Head of caudate nucleus (tissue), 42 donors: ENCODE measurements around the gene RPS24.
A peak's percentile ranks its signal among the peaks of the same experiment; 100 is the strongest.
"Not testable (repeated sequence)": the region's sequence is repeated elsewhere in the genome, so short reads cannot be mapped to it uniquely, and the experiment has no call there.

Experiments
- DNase-seq, 42 donors: peaks; one replicate each; pipeline versions ENCODE4 v3.0.0 to v3.0.0-alpha.2; 2020 to 2021; ENCODE audit warnings: mixed read lengths in 7 of 42
- intact Hi-C: fragments of 100-400 bp; cut with DNase I; formaldehyde crosslinking; loops from one replicate; pipeline ENCODE4 v1.15.0; 2022

The RPS24 gene

DNA sequence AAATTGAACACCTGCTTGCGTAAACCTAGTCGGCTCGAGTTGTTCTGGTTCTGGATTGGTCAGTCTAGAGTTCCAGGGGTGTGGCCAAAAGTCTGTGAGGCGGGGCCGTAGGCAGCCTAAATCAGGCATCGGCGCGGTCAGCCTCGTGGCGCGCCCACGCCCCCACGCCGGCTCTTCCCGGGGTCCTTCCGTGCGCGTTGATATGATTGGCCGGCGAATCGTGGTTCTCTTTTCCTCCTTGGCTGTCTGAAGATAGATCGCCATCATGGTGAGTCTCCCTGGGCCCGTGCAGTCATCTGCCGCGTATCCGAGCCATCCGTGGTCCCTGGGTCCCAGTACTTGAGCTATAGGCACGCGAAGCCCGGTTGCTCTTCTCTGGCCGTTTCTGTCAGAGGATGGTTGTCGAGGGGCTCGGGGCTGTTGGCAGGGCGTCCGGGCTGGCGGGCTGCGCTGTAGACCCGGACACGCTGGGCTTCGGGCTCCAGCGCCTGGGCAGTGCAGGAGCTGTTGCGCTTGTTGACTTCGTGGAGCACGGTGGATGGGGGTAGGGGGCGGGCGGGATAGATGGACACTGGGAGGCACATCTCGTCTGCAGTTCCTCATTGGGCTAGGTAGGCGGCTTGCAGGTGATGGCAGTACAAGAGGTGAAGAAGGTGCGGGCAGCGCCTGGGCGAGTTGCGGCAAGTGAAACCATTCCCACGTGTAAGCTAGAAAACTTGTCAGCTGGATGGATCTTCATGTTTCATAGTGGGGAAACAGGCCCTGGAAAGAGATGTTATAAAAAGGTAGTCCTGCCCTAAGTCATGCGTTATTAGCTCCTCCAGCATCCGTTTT, at the start of gene RPS24:
TSS of gene RPS24 (plus strand) at position 227 of the 834 bp plus-strand sequence. CDS start at position 266, 39 bp downstream.
- intact Hi-C loops = no loop called here

GRCh38 chr10:77984986-77985385, 48.7 kb upstream of the RPS24 start:
- peak in 1 of 42 donors; percentile 16 for DNase-seq
- intact Hi-C loops = no loop called here

More for the DNA sequence above, at the start of gene RPS24:
- peak; percentile 85 to 97 (median 93) for DNase-seq

GRCh38 chr10:77987671-77988255, 45.9 kb upstream of the RPS24 start:
- DNase-seq = peak in 1 of 42 donors; percentile 18
- intact Hi-C loops = no loop called here

- no peak for DNase-seq
- intact Hi-C loops = no loop called here
Observed at GRCh38 chr10:77989081-77989724, 44.5 kb upstream of the RPS24 start.

GRCh38 chr10:77993620-77994019, 40.0 kb upstream of the RPS24 start:
- intact Hi-C loops = no loop called here
- DNase-seq = peak in 1 of 42 donors; percentile 6

DNA sequence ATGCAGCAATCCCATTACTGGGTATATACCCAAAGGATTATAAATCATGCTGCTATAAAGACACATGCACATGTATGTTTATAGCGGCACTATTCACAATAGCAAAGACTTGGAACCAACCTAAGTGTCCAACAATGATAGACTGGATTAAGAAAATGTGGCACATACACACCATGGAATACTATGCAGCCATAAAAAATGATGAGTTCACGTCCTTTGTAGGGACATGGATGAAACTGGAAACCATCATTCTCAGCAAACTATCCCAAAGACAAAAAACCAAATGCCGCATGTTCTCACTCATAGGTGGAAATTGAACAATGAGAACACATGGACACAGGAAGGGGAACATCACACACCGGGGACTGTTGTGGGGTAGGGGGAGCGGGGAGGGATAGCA, 34.9 kb upstream of the RPS24 start:
- intact Hi-C loops, DNase-seq: not testable (repeated sequence)

DNA sequence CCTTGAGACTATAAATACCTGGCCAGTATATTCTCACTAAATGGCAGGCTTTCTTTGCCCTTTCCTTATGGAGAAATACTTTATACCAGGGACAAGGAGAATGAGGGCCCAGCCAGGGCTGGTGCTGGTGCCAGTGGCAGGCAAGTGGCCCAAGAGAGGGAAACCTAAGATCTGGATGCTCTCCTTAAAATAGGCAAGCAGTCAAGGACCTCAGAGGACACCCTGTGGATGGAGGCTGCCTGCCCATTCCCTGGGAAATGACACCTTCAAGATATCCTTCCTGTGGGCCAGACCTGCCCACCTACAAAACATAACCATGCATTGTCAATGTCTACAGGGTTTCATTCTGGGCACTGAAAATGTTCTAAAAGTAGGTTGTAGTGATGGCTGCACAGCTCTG, 33.5 kb upstream of the RPS24 start:
- no peak for DNase-seq
- intact Hi-C loops = no loop called here

DNA sequence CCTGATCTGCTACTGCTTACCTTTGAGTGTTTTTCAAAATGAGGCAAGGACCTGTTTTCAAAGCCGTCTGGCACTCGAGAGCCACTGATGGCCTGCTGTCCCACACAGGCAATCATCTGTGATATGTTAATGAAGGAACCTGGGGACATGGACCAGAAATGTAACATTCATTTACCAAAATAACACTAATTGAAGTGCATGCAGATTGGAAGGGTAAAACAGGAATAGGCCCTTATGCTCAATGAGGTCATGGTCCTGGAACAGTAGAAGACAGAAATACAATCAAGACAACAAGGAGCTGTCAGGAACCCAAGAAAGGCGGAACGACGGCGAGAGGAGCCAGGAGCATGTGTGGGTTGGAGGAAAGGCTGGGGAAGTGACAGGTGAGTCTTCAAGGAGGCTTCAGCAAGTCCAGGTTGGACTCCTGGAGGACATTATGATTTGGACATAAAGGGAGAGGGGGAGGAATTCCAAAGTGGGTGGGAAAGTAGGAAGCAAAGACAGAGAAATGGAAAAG, 32.6 kb upstream of the RPS24 start:
- intact Hi-C loops = no loop called here
- no peak for DNase-seq

GRCh38 chr10:78002541-78003288, 30.9 kb upstream of the RPS24 start:
- intact Hi-C loops = no loop called here
- no peak for DNase-seq

GRCh38 chr10:78004215-78005026, 29.2 kb upstream of the RPS24 start:
- intact Hi-C loops = no loop called here
- no peak for DNase-seq

DNA sequence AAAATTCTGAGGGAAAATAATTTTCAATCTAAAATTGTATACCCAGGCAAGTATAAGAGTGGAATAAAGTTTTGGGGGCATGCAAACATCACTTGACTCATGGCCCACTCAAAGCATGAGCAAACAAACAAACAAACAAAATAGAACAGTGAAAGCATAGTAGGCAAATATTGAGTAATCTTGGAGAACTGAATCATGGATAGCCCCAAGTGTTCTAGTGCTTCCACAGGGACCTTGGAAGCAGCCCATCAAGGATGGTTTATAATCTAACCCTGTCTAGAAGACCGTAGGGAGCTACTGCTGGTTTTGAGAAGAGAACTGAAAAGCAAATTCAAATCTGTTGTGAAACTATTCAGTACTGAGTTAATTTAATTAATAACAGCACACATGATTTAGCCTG, 26.5 kb upstream of the RPS24 start:
- intact Hi-C loops = no loop called here
- DNase-seq = no peak

DNA sequence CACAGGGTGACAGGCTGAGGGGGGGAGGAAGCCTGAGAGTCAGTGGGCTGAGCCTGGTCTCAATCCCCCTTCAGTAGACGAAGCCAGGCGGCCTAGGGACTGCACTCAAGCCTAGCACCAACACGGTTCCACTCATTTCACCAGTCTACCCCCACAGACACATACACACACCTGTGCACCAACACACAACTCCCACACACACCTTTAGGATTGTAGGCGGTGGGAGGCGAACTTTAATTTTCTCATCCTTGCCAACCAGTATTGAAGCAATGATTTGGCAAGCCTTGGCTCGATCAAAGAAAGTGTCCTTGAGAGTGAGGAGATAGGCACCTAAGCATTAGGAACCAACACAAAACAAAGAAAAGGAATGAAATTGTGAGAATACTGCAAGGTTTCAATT, 24.0 kb upstream of the RPS24 start:
- peak in 23 of 42 donors; percentile 13 to 79 (median 37) for DNase-seq
- intact Hi-C loops = no loop called here

DNA sequence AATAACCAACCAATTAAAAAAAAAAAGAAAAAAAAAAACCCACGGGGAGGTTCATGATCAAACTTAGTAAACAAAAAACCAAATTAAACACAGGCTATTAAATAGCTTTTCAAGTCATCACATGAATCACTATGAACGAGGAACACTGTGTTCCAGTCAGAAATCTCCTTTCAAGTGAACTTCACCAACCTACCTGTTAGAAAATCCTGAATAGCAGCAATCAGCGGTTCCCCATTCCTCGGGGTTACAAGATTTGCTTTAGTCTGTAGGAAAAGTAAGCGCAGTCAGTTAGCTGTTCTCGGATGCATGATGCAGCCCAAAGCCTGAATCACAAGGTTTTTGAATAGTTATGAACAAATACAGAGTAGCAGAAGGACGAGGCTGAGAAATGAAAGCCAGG, 23.4 kb upstream of the RPS24 start:
- intact Hi-C loops = no loop called here
- DNase-seq = peak in 10 of 42 donors; percentile 19 to 74 (median 42)

DNA sequence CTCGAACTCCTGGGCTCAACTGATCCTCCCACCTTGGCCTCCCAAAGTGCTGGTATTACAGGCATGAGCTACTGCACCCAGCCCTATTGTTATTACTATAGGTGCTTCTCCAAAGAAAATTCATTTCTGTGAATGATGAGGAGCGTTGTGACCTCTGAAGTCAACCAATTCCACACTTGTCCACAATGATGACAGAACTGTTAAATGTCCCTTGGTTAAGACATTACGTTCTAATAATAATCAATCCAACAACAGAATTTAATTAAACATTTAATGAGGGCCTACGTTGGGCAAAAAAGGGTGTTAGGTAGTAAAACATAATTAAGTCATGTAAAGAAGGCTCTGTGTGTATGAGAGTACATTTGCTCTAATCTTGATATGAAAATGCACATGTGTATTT, 22.6 kb upstream of the RPS24 start:
- intact Hi-C loops = no loop called here
- DNase-seq = no peak

DNA sequence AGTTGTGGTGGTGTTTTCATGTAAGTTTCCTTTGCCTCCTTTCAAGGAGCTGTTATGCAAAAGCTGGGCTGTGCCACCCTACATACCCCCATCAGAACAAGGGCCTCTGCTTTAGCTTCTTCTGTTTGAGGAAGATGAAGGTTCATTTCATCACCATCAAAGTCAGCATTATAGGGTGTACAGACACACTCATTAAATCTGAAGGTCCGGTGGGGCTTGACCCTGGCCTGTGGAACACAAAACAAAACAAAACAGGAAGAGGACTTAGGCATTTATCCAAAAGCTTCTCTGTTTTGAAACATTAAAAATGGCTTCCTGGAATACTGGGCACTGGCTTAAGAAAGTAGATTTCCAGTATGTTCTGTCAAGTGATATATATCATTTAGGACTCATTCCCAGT, 20.1 kb upstream of the RPS24 start:
- no peak for DNase-seq
- intact Hi-C loops = no loop called here

DNA sequence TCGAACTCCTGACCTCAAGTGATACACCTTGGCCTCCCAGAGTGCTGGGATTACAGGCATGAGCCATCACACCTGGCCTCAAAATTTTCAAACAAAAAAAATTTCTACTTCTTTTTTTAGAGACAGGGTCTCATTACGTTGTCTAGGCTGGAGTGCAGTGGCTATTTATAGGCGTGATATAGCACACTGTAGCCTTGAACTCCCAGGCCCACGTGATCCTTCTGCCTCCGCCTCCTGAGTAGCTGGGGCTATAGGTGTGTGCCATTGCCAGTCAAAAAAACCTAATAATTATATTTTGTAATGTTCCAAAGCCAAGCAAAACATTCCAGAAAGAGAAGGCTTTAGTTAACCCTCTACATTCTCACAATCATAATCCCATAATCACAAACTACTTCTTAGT, 18.1 kb upstream of the RPS24 start:
- intact Hi-C loops = no loop called here
- no peak for DNase-seq

DNA sequence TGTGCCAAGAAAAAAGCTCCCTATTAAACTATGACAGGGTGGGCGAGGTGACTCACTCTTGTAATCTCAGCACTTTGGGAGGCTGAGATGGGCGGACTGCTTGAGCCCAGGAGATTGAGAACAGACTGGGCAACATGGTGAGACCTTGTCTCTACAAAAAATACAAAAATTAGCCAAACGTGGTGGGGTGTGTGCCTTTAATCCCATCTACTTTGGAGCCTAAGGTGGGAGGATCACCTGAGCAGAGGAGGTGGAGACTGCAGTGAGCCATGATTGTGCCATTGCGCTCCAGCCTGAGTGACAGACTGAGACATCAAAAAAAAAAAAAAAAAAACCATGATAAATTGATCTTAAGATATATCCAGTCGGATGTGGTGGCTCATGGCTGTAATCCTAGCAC, 15.8 kb upstream of the RPS24 start:
- intact Hi-C loops = no loop called here
- DNase-seq = peak in 17 of 42 donors; percentile 8 to 72 (median 34)

DNA sequence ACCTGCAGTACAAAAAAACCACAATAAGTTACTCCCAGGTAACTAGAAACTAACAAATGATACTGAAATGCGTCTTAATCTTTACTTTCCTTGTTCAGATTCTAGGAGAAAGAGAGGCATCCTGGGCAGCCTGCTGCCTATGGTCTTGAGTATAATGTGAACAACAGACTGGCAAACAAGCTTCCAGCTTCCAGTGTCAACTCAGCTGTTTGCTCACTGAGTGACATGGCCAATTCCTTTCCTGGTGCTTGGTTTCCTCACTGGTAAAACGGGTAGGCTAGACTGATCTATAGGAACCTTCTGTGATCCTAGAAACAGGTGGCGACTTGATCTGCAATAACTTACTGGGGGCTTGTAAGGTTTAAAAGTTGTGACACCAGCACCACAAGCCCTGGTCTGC, 14.4 kb upstream of the RPS24 start:
- intact Hi-C loops = no loop called here
- DNase-seq = no peak
